Subcutaneous adipose tissue (tissue), 4 donors: ENCODE results near the gene MUSTN1. TPM values are rescaled to one million over a fixed set of nuclear protein-coding genes. Genes with fewer than 3 reads are reported as not detected.

Experiments
- CTCF ChIP-seq: fragments of 450-650 bp; IDR thresholded peaks from one replicate; pipeline ENCODE4 v1.5.1; 2016; ENCODE audit warnings: low read depth, mild to moderate bottlenecking, control low read depth, antibody characterized with exemption, moderate library complexity
- total RNA-seq, 4 donors: library from RNA; depleted of rRNA; stranded (reverse); fragments of >200 nt; gene quantifications; one replicate each; pipeline ENCODE4 v1.1.0, GENCODE V29; 2016

Gene MUSTN1
- total RNA-seq, 4 donors from 2014 or later = 1.3 to 13.0 (median 6.8) TPM

GRCh38 chr3:52854013-52854412 lies 19.2 kb upstream of the MUSTN1 start:
- no peak for TF ChIP-seq CTCF

- no peak for TF ChIP-seq CTCF
Measured at GRCh38 chr3:52852419-52852818, 17.6 kb upstream of the MUSTN1 start.

- no peak for TF ChIP-seq CTCF
Measured at GRCh38 chr3:52851348-52851747, 16.5 kb upstream of the MUSTN1 start.

GRCh38 chr3:52849656-52850055 lies 14.8 kb upstream of the MUSTN1 start:
- TF ChIP-seq CTCF = no peak

- TF ChIP-seq CTCF = no peak
Measured at GRCh38 chr3:52848617-52849016, 13.8 kb upstream of the MUSTN1 start.

- TF ChIP-seq CTCF = no peak
Measured at GRCh38 chr3:52847726-52848125, 12.9 kb upstream of the MUSTN1 start.

GRCh38 chr3:52847241-52847640 lies 12.4 kb upstream of the MUSTN1 start:
- no peak for TF ChIP-seq CTCF
